SK-N-SH (cell line): ENCODE results near the gene TAF5L. TPM values are rescaled to one million over a fixed set of nuclear protein-coding genes. Genes with fewer than 3 reads are reported as not detected.

Experiments used
- CTCF ChIA-PET: fragments of 300-600, 350-600 bp; formaldehyde crosslinking; extraction: SDS; loops from one replicate; lab custom pipeline; 2021; lab: Yijun Ruan, JAX
- POLR2A ChIA-PET: fragments of 350-600 bp; sonication (Branson Sonifier 250); formaldehyde crosslinking; extraction: SDS; loops from one replicate; lab custom pipeline; 2020; ENCODE audit warnings: antibody characterized with exemption, inconsistent platforms; lab: Yijun Ruan, JAX
- DNase-seq: peaks from one replicate; pipeline ENCODE4 v3.0.0; 2012
- H2AFZ ChIP-seq: fragments of 200-600 bp; sonication (generic); 2 replicates; pipeline ENCODE4 v1.8.1; 2016; ENCODE audit warnings: antibody characterized with exemption, mild to moderate bottlenecking, low read depth
- H3F3A ChIP-seq: fragments of 200-600 bp; sonication (generic); replicated peaks from 2 replicates; pipeline ENCODE3; 2016; ENCODE audit warnings: antibody characterized with exemption, mild to moderate bottlenecking; ENCODE audit not compliant: insufficient read depth
- H3K27ac ChIP-seq, 2 experiments: fragments of 200-500 bp in 1 of 2; fragments of 200-600 bp in 1 of 2; sonication (Bioruptor generic) in 1 of 2; sonication (generic), shearing (Covaris generic) in 1 of 2; 2 replicates each; pipeline versions ENCODE4 v1.5.1 to v1.6.1; 2014 to 2016; ENCODE audit warnings: low read depth in 2 of 2, inconsistent platforms in 1 of 2, low read length in 1 of 2, mild to moderate bottlenecking in 1 of 2, mixed read lengths in 1 of 2
- H3K27me3 ChIP-seq: fragments of 200-600 bp; sonication (generic), shearing (Covaris generic); 2 replicates; pipeline ENCODE4 v1.6.1; 2016; ENCODE audit warnings: mixed run types; ENCODE audit not compliant: insufficient read depth
- H3K36me3 ChIP-seq, 2 experiments: fragments of 200-500 bp in 1 of 2; fragments of 200-600 bp in 1 of 2; sonication (Bioruptor generic) in 1 of 2; sonication (generic) in 1 of 2; replicated peaks in 1 of 2; 2 replicates each; pipeline versions ENCODE3 to v1.5.1; 2014 to 2016; ENCODE audit warnings: low read length in 1 of 2, mild to moderate bottlenecking in 1 of 2; ENCODE audit not compliant: insufficient read depth in 2 of 2, control insufficient read depth in 1 of 2
- H3K4me1 ChIP-seq, 2 experiments: fragments of 200-500 bp in 1 of 2; fragments of 200-600 bp in 1 of 2; sonication (Bioruptor generic) in 1 of 2; sonication (generic), shearing (Covaris generic) in 1 of 2; 2 replicates each; pipeline versions ENCODE4 v1.5.1 to v1.6.1; 2014 to 2016; ENCODE audit warnings: low read depth in 1 of 2, low read length in 1 of 2, mixed run types in 1 of 2; ENCODE audit not compliant: insufficient read depth in 2 of 2, control insufficient read depth in 1 of 2
- H3K4me2 ChIP-seq: fragments of 200-600 bp; sonication (generic), shearing (Covaris generic); 2 replicates; pipeline ENCODE4 v1.6.1; 2017; ENCODE audit warnings: mixed run types
- H3K4me3 ChIP-seq, 2 experiments: fragments of 200-500 bp in 1 of 2; fragments of 200-600 bp in 1 of 2; sonication (Bioruptor generic) in 1 of 2; sonication (generic), shearing (Covaris generic) in 1 of 2; 2 replicates each; pipeline versions ENCODE4 v1.5.1 to v1.8.1; 2014 to 2016; ENCODE audit warnings: low read depth in 2 of 2, inconsistent platforms in 1 of 2, low read length in 1 of 2, mild to moderate bottlenecking in 1 of 2, mixed read lengths in 1 of 2, moderate library complexity in 1 of 2
- H3K79me2 ChIP-seq: fragments of 200-600 bp; sonication (generic); 2 replicates; pipeline ENCODE4 v1.8.1; 2017; ENCODE audit warnings: mild to moderate bottlenecking; ENCODE audit not compliant: insufficient read depth
- H3K9ac ChIP-seq: fragments of 200-600 bp; sonication (generic); 2 replicates; pipeline ENCODE4 v1.6.1; 2017; ENCODE audit warnings: mixed run types
- H3K9me2 ChIP-seq: fragments of 200-600 bp; sonication (generic); 2 replicates; pipeline ENCODE4 v1.6.1; 2017; ENCODE audit warnings: mixed run types
- H3K9me3 ChIP-seq: fragments of 200-600 bp; sonication (generic); 2 replicates; pipeline ENCODE4 v1.6.1; 2017; ENCODE audit warnings: mixed run types, mild to moderate bottlenecking, moderate library complexity
- H4K20me1 ChIP-seq: fragments of 200-600 bp; sonication (generic); 2 replicates; pipeline ENCODE4 v1.6.1; 2017; ENCODE audit warnings: mild to moderate bottlenecking, mixed run types; ENCODE audit not compliant: insufficient read depth
- EZH2phosphoT487 ChIP-seq: fragments of 200-600 bp; sonication (generic); IDR thresholded peaks from 2 replicates; pipeline ENCODE4 v1.6.1; 2017; ENCODE audit warnings: low read depth, mixed run types, mild to moderate bottlenecking, antibody characterized with exemption, moderate library complexity, borderline replicate concordance
- FOSL2 ChIP-seq: IDR thresholded peaks from 2 replicates; pipeline ENCODE4 v1.4.0; 2012; ENCODE audit warnings: low read depth, mild to moderate bottlenecking, moderate library complexity, borderline replicate concordance
- FOXJ3 ChIP-seq: sonication (generic); formaldehyde crosslinking; IDR thresholded peaks from 2 replicates; pipeline ENCODE4 v1.5.1; 2020; ENCODE audit warnings: mild to moderate bottlenecking, missing genetic modification reagents
- GABPA ChIP-seq: IDR thresholded peaks from 2 replicates; pipeline ENCODE4 v1.4.0; 2012; ENCODE audit warnings: low read depth, mild to moderate bottlenecking
- GATA2 ChIP-seq: sonication (generic); formaldehyde crosslinking; IDR thresholded peaks from 2 replicates; pipeline ENCODE4 v1.5.0; 2020; ENCODE audit warnings: mild to moderate bottlenecking, missing genetic modification reagents
- IRF3 ChIP-seq: fragments of 150-350 bp; IDR thresholded peaks from 2 replicates; pipeline ENCODE4 v1.6.1; 2016; ENCODE audit warnings: mild to moderate bottlenecking, low read depth, low read length
- NFIC ChIP-seq: IDR thresholded peaks from 2 replicates; pipeline ENCODE4 v1.4.0; 2012; ENCODE audit warnings: borderline replicate concordance
- NRF1 ChIP-seq: IDR thresholded peaks from 2 replicates; pipeline ENCODE4 v1.6.1; 2012; ENCODE audit warnings: low read depth, mild to moderate bottlenecking, low read length
- POLR2AphosphoS5 ChIP-seq: IDR thresholded peaks from 2 replicates; pipeline ENCODE4 v1.6.1; 2012; ENCODE audit warnings: low read depth, low read length
- RCOR1 ChIP-seq: fragments of 150-350 bp; IDR thresholded peaks from 2 replicates; pipeline ENCODE4 v1.6.1; 2017; ENCODE audit warnings: antibody characterized with exemption, low read length
- REST ChIP-seq: IDR thresholded peaks from 2 replicates; pipeline ENCODE4 v1.6.1; 2012; ENCODE audit warnings: mild to moderate bottlenecking, low read depth, low read length, moderate library complexity
- RXRA ChIP-seq: IDR thresholded peaks from 2 replicates; pipeline ENCODE4 v1.4.0; 2012; ENCODE audit warnings: low read depth, mild to moderate bottlenecking, borderline replicate concordance
- SIN3A ChIP-seq: IDR thresholded peaks from 2 replicates; pipeline ENCODE4 v1.6.1; 2012; ENCODE audit warnings: low read depth, mild to moderate bottlenecking, low read length, moderate library complexity, borderline replicate concordance
- SMC3 ChIP-seq: IDR thresholded peaks from 2 replicates; pipeline ENCODE4 v1.6.1; 2012; ENCODE audit warnings: low read depth, low read length, improper control_type of control experiment
- TAF1 ChIP-seq: IDR thresholded peaks from 2 replicates; pipeline ENCODE4 v1.6.1; 2012; ENCODE audit warnings: low read depth, mild to moderate bottlenecking, low read length, moderate library complexity, borderline replicate concordance
- TEAD4 ChIP-seq: IDR thresholded peaks from 2 replicates; pipeline ENCODE4 v1.4.0; 2012; ENCODE audit warnings: mild to moderate bottlenecking, borderline replicate concordance; ENCODE audit not compliant: insufficient read depth
- WGBS: methylation state at CpG from one replicate; pipeline ENCODE4 v1.1.6; 2017; ENCODE audit warnings: low lambda C conversion rate; 5-methylcytosine and 5-hydroxymethylcytosine counted together
- polyA plus RNA-seq, 3 experiments: library from polyadenylated mRNA; depleted of rRNA; stranded (reverse); fragments of >200 nt; gene quantifications; 2 replicates each; pipeline ENCODE4 v1.2.3, GENCODE V29; 2012
- TF ChIP-seq, protein P1 (sequence below): fragments of 200-600 bp; sonication (generic); IDR thresholded peaks from 2 replicates; pipeline ENCODE4 v1.6.1; 2017; ENCODE audit warnings: antibody characterized with exemption, mild to moderate bottlenecking, moderate library complexity
- TF ChIP-seq, protein P2 (sequence below): IDR thresholded peaks from 2 replicates; pipeline ENCODE4 v1.4.0; 2012; ENCODE audit warnings: low read depth

TAF5L gene
- polyA plus RNA-seq, 1 of the 3 experiments (the other 2 are of a cell fraction): 17.1 TPM

DNA sequence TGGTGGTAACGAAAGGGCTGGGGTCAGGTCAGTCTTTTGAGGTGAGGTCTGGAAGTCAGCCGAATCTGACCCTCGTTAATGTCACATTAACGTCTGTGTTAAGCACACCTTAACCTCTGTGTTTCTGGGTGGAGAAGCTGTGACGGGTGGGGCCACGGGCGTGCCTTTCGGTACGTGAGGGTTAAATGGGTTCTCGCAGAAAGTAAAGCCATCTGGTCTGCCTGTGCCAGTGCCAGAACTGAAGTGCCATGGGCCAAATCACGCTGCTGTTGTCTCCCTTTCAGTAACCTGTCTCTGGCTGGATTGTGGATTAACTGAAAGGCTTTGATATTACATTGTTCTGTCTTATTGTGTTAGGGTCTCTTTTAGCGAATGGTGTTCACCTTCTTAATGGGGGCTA lies 14.5 kb upstream of the TAF5L start:
- peaks cover 25 to 70% of the 10 kb centered on the region in 2 experiments for H3K36me3 ChIP-seq
- H3K9me3 ChIP-seq: no peaks in the 10 kb centered on the region
- H3K27me3 ChIP-seq: no peaks in the 10 kb centered on the region
- 99% methylated on average over 12 of the region's 12 CpGs for WGBS
- no peak overlapping the region for H3K4me3 ChIP-seq
- DNase-seq: no peak
- H3F3A ChIP-seq: no peaks in the 10 kb centered on the region
- H3K27ac ChIP-seq: no peak overlapping the region
- no peak overlapping the region for H2AFZ ChIP-seq
- peaks cover 5% of the 10 kb centered on the region; the same call in 1 of the 2 replicates for H4K20me1 ChIP-seq
- peaks cover 56% of the 10 kb centered on the region for H3K79me2 ChIP-seq
- H3K4me1 ChIP-seq: peaks cover 0 to 10% of the 10 kb centered on the region in 2 experiments; a peak in 1 of 4 replicates
- H3K9ac ChIP-seq: no peak overlapping the region
- no peak for TF ChIP-seq GATA2 (CRISPR knock-in tag)
- TF ChIP-seq NFIC: no peak
- no peak for TF ChIP-seq EZH2phosphoT487
- no peak for TF ChIP-seq SIN3A
- TF ChIP-seq, protein P1, sequence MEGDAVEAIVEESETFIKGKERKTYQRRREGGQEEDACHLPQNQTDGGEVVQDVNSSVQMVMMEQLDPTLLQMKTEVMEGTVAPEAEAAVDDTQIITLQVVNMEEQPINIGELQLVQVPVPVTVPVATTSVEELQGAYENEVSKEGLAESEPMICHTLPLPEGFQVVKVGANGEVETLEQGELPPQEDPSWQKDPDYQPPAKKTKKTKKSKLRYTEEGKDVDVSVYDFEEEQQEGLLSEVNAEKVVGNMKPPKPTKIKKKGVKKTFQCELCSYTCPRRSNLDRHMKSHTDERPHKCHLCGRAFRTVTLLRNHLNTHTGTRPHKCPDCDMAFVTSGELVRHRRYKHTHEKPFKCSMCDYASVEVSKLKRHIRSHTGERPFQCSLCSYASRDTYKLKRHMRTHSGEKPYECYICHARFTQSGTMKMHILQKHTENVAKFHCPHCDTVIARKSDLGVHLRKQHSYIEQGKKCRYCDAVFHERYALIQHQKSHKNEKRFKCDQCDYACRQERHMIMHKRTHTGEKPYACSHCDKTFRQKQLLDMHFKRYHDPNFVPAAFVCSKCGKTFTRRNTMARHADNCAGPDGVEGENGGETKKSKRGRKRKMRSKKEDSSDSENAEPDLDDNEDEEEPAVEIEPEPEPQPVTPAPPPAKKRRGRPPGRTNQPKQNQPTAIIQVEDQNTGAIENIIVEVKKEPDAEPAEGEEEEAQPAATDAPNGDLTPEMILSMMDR: no peak
- TF ChIP-seq GABPA: no peak
- no peak for TF ChIP-seq POLR2AphosphoS5
- TF ChIP-seq FOXJ3 (CRISPR knock-in tag): no peak
- TF ChIP-seq IRF3: no peak
- no peak for TF ChIP-seq RXRA
- TF ChIP-seq FOSL2: no peak
- TF ChIP-seq REST: no peak
- TF ChIP-seq TEAD4: no peak
- no peak for TF ChIP-seq SMC3
- TF ChIP-seq, protein P2, sequence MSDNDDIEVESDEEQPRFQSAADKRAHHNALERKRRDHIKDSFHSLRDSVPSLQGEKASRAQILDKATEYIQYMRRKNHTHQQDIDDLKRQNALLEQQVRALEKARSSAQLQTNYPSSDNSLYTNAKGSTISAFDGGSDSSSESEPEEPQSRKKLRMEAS: no peak
- no peak for TF ChIP-seq NRF1
- no peak for TF ChIP-seq TAF1
- no peak for TF ChIP-seq RCOR1
- CTCF ChIA-PET: no interaction called here
- POLR2A ChIA-PET: no interaction called here
- no peak overlapping the region for H3K4me2 ChIP-seq
- H3K9me2 ChIP-seq: no peaks in the 10 kb centered on the region
